Suprapubic skin (tissue), 4 donors: Measurements from ENCODE around the gene STYX.
"Not testable (repeated sequence)": the region's sequence is repeated elsewhere in the genome, so short reads cannot be mapped to it uniquely, and the experiment has no call there.

Experiments
- CTCF ChIP-seq, 2 donors: fragments of 200-600 bp in 1 of 2; fragments of 450-650 bp in 1 of 2; sonication (generic) in 1 of 2; IDR thresholded peaks; one replicate each; pipeline ENCODE4 v1.5.1; 2016 to 2019; ENCODE audit warnings: antibody characterized with exemption in 2 of 2, mild to moderate bottlenecking in 1 of 2, moderate library complexity in 1 of 2
- POLR2A ChIP-seq, 2 donors: fragments of 450-650 bp; IDR thresholded peaks; one replicate each; pipeline ENCODE4 v1.6.1; 2017; ENCODE audit warnings: antibody characterized with exemption in 2 of 2, mild to moderate bottlenecking in 2 of 2, moderate library complexity in 2 of 2
- POLR2AphosphoS5 ChIP-seq, 3 donors: sonication (generic); formaldehyde crosslinking; IDR thresholded peaks; one replicate each; pipeline ENCODE4 v1.6.1; 2017; ENCODE audit warnings: antibody characterized with exemption in 3 of 3

- TF ChIP-seq CTCF, POLR2A, POLR2AphosphoS5 (IDR thresholded peaks at IDR 0.05): not testable (repeated sequence)
Measured at GRCh38 chr14:52762923-52763322, 33.0 kb downstream of the STYX start.
